GM23248 (cell line): ENCODE measurements around the gene SYNPO2. TPM values are rescaled to one million over a fixed set of nuclear protein-coding genes. Genes with fewer than 3 reads are reported as not detected.

ENCODE experiments used
- DNase-seq: peaks from one replicate; pipeline ENCODE4 v3.0.0-alpha.2; 2015
- H2AFZ ChIP-seq: fragments of 200-600 bp; sonication (generic); 2 replicates; pipeline ENCODE4 v1.6.1; 2016; ENCODE audit warnings: antibody characterized with exemption
- H3F3A ChIP-seq: fragments of 200-600 bp; sonication (generic); 2 replicates; pipeline ENCODE4 v1.6.1; 2016; ENCODE audit warnings: mild to moderate bottlenecking, antibody characterized with exemption, mixed run types; ENCODE audit not compliant: insufficient read depth
- H3K27ac ChIP-seq: fragments of 200-600 bp; sonication (generic); 2 replicates; pipeline ENCODE4 v1.5.1; 2016; ENCODE audit warnings: mild to moderate bottlenecking
- H3K27me3 ChIP-seq: fragments of 200-600 bp; sonication (generic); replicated peaks from 2 replicates; pipeline ENCODE4 v1.6.1; 2016; ENCODE audit warnings: mild to moderate bottlenecking; ENCODE audit not compliant: insufficient read depth
- H3K36me3 ChIP-seq: fragments of 200-600 bp; sonication (generic); 2 replicates; pipeline ENCODE4 v1.6.1; 2016; ENCODE audit warnings: low read depth, mild to moderate bottlenecking
- H3K4me1 ChIP-seq: fragments of 200-600 bp; sonication (generic); 2 replicates; pipeline ENCODE4 v1.6.1; 2016; ENCODE audit warnings: mild to moderate bottlenecking; ENCODE audit not compliant: insufficient read depth
- H3K4me2 ChIP-seq: fragments of 200-600 bp; sonication (generic); one replicate; pipeline ENCODE4 v1.6.1; 2016; ENCODE audit warnings: mild to moderate bottlenecking; ENCODE audit not compliant: unreplicated experiment
- H3K4me3 ChIP-seq: fragments of 200-600 bp; sonication (generic); 2 replicates; pipeline ENCODE4 v1.5.1; 2016; ENCODE audit warnings: mild to moderate bottlenecking
- H3K79me2 ChIP-seq: fragments of 200-600 bp; sonication (generic); 2 replicates; pipeline ENCODE4 v1.6.1; 2016; ENCODE audit warnings: mild to moderate bottlenecking; ENCODE audit not compliant: insufficient read depth
- H3K9ac ChIP-seq: fragments of 200-600 bp; sonication (generic); 2 replicates; pipeline ENCODE4 v1.6.1; 2016; ENCODE audit warnings: mild to moderate bottlenecking
- H3K9me2 ChIP-seq: fragments of 200-600 bp; sonication (generic); 2 replicates; pipeline ENCODE4 v1.6.1; 2016; ENCODE audit warnings: mixed run types, mild to moderate bottlenecking, moderate library complexity; ENCODE audit not compliant: insufficient read depth
- H3K9me3 ChIP-seq: fragments of 200-600 bp; sonication (generic); one replicate; pipeline ENCODE4 v1.6.1; 2017; ENCODE audit warnings: low read depth
- H4K20me1 ChIP-seq: fragments of 200-600 bp; sonication (generic); 2 replicates; pipeline ENCODE4 v1.6.0; 2016; ENCODE audit not compliant: insufficient read depth
- EZH2 ChIP-seq: fragments of 200-600 bp; sonication (generic); IDR thresholded peaks from 2 replicates; pipeline ENCODE4 v1.6.1; 2018; ENCODE audit warnings: antibody characterized with exemption, mild to moderate bottlenecking; ENCODE audit not compliant: insufficient read depth, poor library complexity, severe bottlenecking
- EZH2phosphoT487 ChIP-seq: fragments of 200-600 bp; sonication (generic); IDR thresholded peaks from 2 replicates; pipeline ENCODE4 v1.6.1; 2018; ENCODE audit warnings: antibody characterized with exemption, moderate library complexity, mild to moderate bottlenecking, low read depth; ENCODE audit not compliant: insufficient read depth
- WGBS, 2 experiments: methylation state at CpG; one replicate each; pipeline ENCODE4 v1.1.6; 2015 to 2017; ENCODE audit warnings: low lambda C conversion rate in 2 of 2, low coverage in 1 of 2; ENCODE audit errors: missing lambda C conversion rate in 2 of 2; 5-methylcytosine and 5-hydroxymethylcytosine counted together
- in situ Hi-C: fragments of 300-500 bp; cut with MboI; formaldehyde crosslinking; loops from 2 replicates; pipeline ENCODE4 v1.15.0; 2020
- polyA plus RNA-seq: library from polyadenylated mRNA; unstranded; fragments of >200 nt; fragmentation: Nextera tagmentation; extraction: Ambion mirVana; gene quantifications from 2 replicates; pipeline ENCODE4 v1.2.1, GENCODE V29; 2016
- total RNA-seq: library from RNA; depleted of rRNA; stranded (reverse); fragments of >200 nt; shearing (Covaris generic); gene quantifications from 2 replicates; pipeline ENCODE4 v1.2.3, GENCODE V29; 2014

The SYNPO2 gene
- total and polyA plus RNA-seq, 2 experiments from 2014 or later, result 3.1 to 5.0 TPM

- no peak overlapping the region for H2AFZ ChIP-seq
- TF ChIP-seq EZH2 (no peak), EZH2phosphoT487 (no peak)
- no peak overlapping the region for H3K4me2 ChIP-seq
- no peaks in the 10 kb centered on the region for H3K79me2 ChIP-seq
- DNase-seq, result no peak
- no peaks in the 10 kb centered on the region for H3K27me3 ChIP-seq
- H3K9ac ChIP-seq, result no peak overlapping the region
- peaks cover 7% of the 10 kb centered on the region for H3K4me1 ChIP-seq
- no peaks in the 10 kb centered on the region for H4K20me1 ChIP-seq
- no peaks in the 10 kb centered on the region for H3K36me3 ChIP-seq
- H3K4me3 ChIP-seq, result no peak overlapping the region
- H3F3A ChIP-seq, result no peaks in the 10 kb centered on the region
- H3K27ac ChIP-seq, result no peak overlapping the region
- no peaks in the 10 kb centered on the region for H3K9me3 ChIP-seq
- no peaks in the 10 kb centered on the region for H3K9me2 ChIP-seq
- in situ Hi-C loops, result loop anchor here (25.0 kb wide), 1 partner anchor 96 kb away; no protein-coding TSS in a partner anchor
- WGBS, 2 experiments, result 66 to 77% methylated on average over 6 of the region's 6 CpGs
Measured at GRCh38 chr4:118941799-118942198, 53.1 kb downstream of the SYNPO2 start.

- no peak overlapping the region for H3K9ac ChIP-seq
- H3K27ac ChIP-seq, result no peak overlapping the region
- peak; percentile 26 for DNase-seq
- H3K27me3 ChIP-seq, result no peaks in the 10 kb centered on the region
- H2AFZ ChIP-seq, result no peak overlapping the region
- WGBS, 2 experiments, result 74% methylated on average over 1 of the region's 1 CpG
- no peaks in the 10 kb centered on the region for H3K9me3 ChIP-seq
- TF ChIP-seq EZH2phosphoT487 (no peak), EZH2 (no peak)
- in situ Hi-C loops, result loop anchor here (25.0 kb wide), 1 partner anchor 95 kb away; no protein-coding TSS in a partner anchor
- no peaks in the 10 kb centered on the region for H3K79me2 ChIP-seq
- no peaks in the 10 kb centered on the region for H3K36me3 ChIP-seq
- H3F3A ChIP-seq, result no peaks in the 10 kb centered on the region
- no peaks in the 10 kb centered on the region for H4K20me1 ChIP-seq
- no peak overlapping the region for H3K4me2 ChIP-seq
- H3K4me1 ChIP-seq, result peaks cover 7% of the 10 kb centered on the region
- H3K9me2 ChIP-seq, result no peaks in the 10 kb centered on the region
- H3K4me3 ChIP-seq, result no peak overlapping the region
Measured at GRCh38 chr4:118942465-118942864, 53.8 kb downstream of the SYNPO2 start.

GRCh38 chr4:118947095-118947494, 58.4 kb downstream of the SYNPO2 start:
- H2AFZ ChIP-seq, result no peak overlapping the region
- WGBS, 2 experiments, result 53 to 66% methylated on average over 2 of the region's 2 CpGs
- no peak for TF ChIP-seq EZH2
- TF ChIP-seq EZH2phosphoT487, result no peak
- no peak overlapping the region for H3K9ac ChIP-seq
- no peak overlapping the region for H3K4me2 ChIP-seq
- peaks cover 5% of the 10 kb centered on the region for H3K4me1 ChIP-seq
- no peaks in the 10 kb centered on the region for H3F3A ChIP-seq
- H3K36me3 ChIP-seq, result no peaks in the 10 kb centered on the region
- in situ Hi-C loops, result loop anchor here (25.0 kb wide), 1 partner anchor 90 kb away; no protein-coding TSS in a partner anchor
- no peak overlapping the region for H3K4me3 ChIP-seq
- no peaks in the 10 kb centered on the region for H3K79me2 ChIP-seq
- no peak for DNase-seq
- H3K9me2 ChIP-seq, result no peaks in the 10 kb centered on the region
- no peak overlapping the region for H3K27ac ChIP-seq
- no peaks in the 10 kb centered on the region for H4K20me1 ChIP-seq
- no peaks in the 10 kb centered on the region for H3K9me3 ChIP-seq
- H3K27me3 ChIP-seq, result no peaks in the 10 kb centered on the region

- H3K9me2 ChIP-seq, result no peaks in the 10 kb centered on the region
- in situ Hi-C loops, result loop anchor here (25.0 kb wide), 1 partner anchor 89 kb away; no protein-coding TSS in a partner anchor
- H3K27ac ChIP-seq, result no peak overlapping the region
Measured at GRCh38 chr4:118948545-118949144, 60.0 kb downstream of the SYNPO2 start.

More at GRCh38 chr4:118948545-118949144, 60.0 kb downstream of the SYNPO2 start:
- Histone ChIP-seq H3K9ac (no peak overlapping the region), H3K4me2 (no peak overlapping the region), H3K4me1 (peaks cover 8% of the 10 kb centered on the region), H3K36me3 (no peaks in the 10 kb centered on the region), H2AFZ (no peak overlapping the region), H3K4me3 (no peak overlapping the region), H4K20me1 (no peaks in the 10 kb centered on the region), H3K27me3 (no peaks in the 10 kb centered on the region), H3F3A (no peaks in the 10 kb centered on the region), H3K79me2 (no peaks in the 10 kb centered on the region), H3K9me3 (no peaks in the 10 kb centered on the region)
- DNase-seq, result peak; percentile 46
- TF ChIP-seq EZH2phosphoT487 (no peak), EZH2 (no peak)
- WGBS, 2 experiments, result 41 to 42% methylated on average over 3 of the region's 3 CpGs
